DOHH2 (cell line): ENCODE results near the gene POFUT1.

Source experiments
- EZH2phosphoT487 ChIP-seq: fragments of 200-600 bp; sonication (generic); IDR thresholded peaks from 2 replicates; pipeline ENCODE4 v1.6.1; 2017; ENCODE audit warnings: borderline replicate concordance, mild to moderate bottlenecking, antibody characterized with exemption, low read length, moderate library complexity, mixed read lengths
- TF ChIP-seq, protein P1 (sequence below): fragments of 200-600 bp; sonication (generic); IDR thresholded peaks from one replicate; pipeline ENCODE4 v1.5.1; 2014; ENCODE audit warnings: antibody characterized with exemption, mild to moderate bottlenecking, low read depth, low read length; ENCODE audit not compliant: poor library complexity, severe bottlenecking

DNA sequence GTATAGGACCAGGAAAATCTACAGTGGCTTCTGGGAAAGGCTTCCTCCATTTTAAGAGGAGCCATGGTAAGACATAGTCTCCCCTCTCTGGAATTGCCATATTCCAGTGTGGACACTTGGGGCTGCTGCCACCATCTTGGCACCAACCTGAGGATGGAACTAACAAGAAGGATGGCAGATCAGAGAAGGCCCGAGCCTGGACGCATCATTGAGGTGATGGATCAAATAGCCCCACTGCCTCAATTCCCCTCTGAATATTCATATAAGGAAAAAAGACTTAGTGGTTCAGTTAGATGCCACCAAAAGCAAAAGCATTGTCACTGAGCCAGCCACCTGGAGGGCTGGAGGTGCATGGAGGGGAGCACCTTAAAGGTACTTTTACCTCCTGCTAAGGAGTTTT, 26.1 kb upstream of the POFUT1 start:
- TF ChIP-seq, protein P1, sequence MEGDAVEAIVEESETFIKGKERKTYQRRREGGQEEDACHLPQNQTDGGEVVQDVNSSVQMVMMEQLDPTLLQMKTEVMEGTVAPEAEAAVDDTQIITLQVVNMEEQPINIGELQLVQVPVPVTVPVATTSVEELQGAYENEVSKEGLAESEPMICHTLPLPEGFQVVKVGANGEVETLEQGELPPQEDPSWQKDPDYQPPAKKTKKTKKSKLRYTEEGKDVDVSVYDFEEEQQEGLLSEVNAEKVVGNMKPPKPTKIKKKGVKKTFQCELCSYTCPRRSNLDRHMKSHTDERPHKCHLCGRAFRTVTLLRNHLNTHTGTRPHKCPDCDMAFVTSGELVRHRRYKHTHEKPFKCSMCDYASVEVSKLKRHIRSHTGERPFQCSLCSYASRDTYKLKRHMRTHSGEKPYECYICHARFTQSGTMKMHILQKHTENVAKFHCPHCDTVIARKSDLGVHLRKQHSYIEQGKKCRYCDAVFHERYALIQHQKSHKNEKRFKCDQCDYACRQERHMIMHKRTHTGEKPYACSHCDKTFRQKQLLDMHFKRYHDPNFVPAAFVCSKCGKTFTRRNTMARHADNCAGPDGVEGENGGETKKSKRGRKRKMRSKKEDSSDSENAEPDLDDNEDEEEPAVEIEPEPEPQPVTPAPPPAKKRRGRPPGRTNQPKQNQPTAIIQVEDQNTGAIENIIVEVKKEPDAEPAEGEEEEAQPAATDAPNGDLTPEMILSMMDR: no peak
- no peak for TF ChIP-seq EZH2phosphoT487
